ENCODE data around the gene PCGF1.

DNA sequence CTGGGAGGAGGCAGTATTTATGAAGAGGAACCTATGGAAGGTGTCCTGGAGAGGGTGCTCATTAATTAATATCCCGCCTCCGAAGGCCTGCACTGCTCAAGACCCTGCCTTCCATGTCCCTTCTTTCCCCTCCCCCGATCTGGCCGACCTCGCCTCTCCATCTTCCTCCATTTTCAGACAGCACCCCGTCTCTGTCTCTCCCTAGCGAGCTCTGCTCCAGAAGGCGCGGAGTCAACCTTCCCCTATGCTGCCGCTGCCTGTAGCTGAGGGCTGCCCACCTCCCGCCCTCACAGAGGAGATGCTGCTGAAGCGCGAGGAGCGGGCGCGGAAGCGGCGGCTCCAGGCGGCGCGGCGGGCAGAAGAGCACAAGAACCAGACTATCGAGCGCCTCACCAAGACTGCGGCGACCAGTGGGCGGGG, 50.4 kb downstream of the PCGF1 start:
- TF ChIP-seq, protein P1, sequence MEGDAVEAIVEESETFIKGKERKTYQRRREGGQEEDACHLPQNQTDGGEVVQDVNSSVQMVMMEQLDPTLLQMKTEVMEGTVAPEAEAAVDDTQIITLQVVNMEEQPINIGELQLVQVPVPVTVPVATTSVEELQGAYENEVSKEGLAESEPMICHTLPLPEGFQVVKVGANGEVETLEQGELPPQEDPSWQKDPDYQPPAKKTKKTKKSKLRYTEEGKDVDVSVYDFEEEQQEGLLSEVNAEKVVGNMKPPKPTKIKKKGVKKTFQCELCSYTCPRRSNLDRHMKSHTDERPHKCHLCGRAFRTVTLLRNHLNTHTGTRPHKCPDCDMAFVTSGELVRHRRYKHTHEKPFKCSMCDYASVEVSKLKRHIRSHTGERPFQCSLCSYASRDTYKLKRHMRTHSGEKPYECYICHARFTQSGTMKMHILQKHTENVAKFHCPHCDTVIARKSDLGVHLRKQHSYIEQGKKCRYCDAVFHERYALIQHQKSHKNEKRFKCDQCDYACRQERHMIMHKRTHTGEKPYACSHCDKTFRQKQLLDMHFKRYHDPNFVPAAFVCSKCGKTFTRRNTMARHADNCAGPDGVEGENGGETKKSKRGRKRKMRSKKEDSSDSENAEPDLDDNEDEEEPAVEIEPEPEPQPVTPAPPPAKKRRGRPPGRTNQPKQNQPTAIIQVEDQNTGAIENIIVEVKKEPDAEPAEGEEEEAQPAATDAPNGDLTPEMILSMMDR (IDR thresholded peaks at IDR 0.05; ENCODE audit: low read depth, low read length, missing input control) = no peak
- no peak for TF ChIP-seq NR2F2 (IDR thresholded peaks at IDR 0.05)
- no peak for TF ChIP-seq RXRA (IDR thresholded peaks at IDR 0.05)
